Osteocyte (in vitro differentiated cells): ENCODE results near the gene CDK6. TPM values are rescaled to one million over a fixed set of nuclear protein-coding genes. Genes with fewer than 3 reads are reported as not detected.
A peak's percentile ranks its signal among the peaks of the same experiment; 100 is the strongest.

Experiments used
- DNase-seq: peaks from one replicate; pipeline ENCODE4 v3.0.0; 2021; ENCODE audit warnings: mixed read lengths; ENCODE audit not compliant: unreplicated experiment; ENCODE audit errors: extremely low spot score
- H3K27ac Mint-ChIP-seq: one replicate; pipeline ENCODE4 v1.8.0; 2021; ENCODE audit warnings: mild to moderate bottlenecking, mixed read lengths; ENCODE audit not compliant: unreplicated experiment
- H3K27me3 Mint-ChIP-seq: one replicate; pipeline ENCODE4 v1.8.0; 2021; ENCODE audit warnings: mixed read lengths; ENCODE audit not compliant: unreplicated experiment
- H3K36me3 Mint-ChIP-seq: one replicate; pipeline ENCODE4 v1.8.0; 2021; ENCODE audit warnings: mixed read lengths; ENCODE audit not compliant: unreplicated experiment
- H3K4me1 Mint-ChIP-seq: one replicate; pipeline ENCODE4 v1.8.0; 2021; ENCODE audit warnings: mixed read lengths; ENCODE audit not compliant: unreplicated experiment
- H3K4me3 Mint-ChIP-seq: one replicate; pipeline ENCODE4 v1.8.0; 2021; ENCODE audit warnings: mild to moderate bottlenecking, moderate library complexity, mixed read lengths; ENCODE audit not compliant: unreplicated experiment
- H3K9me3 Mint-ChIP-seq: one replicate; pipeline ENCODE4 v1.8.0; 2021; ENCODE audit warnings: mixed read lengths; ENCODE audit not compliant: unreplicated experiment
- CTCF ChIP-seq: fragments of 200-600 bp; sonication (generic); IDR thresholded peaks from 2 replicates; pipeline ENCODE4 v1.5.0; 2021; ENCODE audit warnings: antibody characterized with exemption, mild to moderate bottlenecking, moderate library complexity
- total RNA-seq: library from RNA; stranded (reverse); gene quantifications from 2 replicates; pipeline ENCODE4 v1.2.1, GENCODE V29; 2021

Gene CDK6
- total RNA-seq, 1 donor from 2014 or later = 53.6 TPM

DNA sequence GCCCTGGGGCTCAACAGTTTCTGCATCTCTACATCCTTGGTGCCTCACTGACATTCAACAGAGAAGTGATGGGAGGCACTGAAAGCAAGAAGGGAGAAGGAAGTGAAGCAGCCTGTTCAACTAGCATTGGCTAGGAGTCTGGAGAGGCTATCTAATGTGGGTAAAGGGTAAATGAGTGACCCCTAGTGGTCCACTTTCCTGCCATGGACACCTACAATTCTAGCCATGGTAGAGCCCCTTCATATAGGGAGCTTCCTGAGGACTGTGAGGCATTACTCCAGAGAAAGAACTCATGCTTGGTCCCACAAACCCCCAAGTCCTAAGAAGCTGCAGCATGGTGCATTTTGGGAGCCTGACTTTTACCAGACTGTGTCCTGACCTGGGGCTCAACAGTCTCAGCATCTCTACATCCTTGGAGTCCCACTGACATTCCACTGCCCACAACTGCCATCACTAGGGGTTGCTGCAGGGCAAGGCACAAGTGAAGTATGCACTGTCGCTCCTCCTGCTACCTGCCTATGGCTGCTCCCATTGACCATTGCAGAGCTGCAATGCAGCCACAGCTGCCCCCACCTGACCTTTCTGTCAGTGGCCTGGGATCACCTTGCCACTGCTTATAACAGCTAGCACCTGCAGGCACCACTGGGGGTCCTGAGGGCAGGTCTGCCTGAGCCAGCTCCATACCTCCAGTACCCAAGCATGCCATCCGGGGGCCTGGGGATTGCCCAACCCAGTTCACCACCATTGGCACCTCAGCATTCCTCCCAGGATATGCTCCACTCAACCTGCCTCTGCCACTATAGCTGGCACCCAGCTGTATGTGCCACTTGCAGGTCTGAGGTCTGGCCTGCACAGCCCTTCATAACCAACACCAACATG lies 44.1 kb upstream of the CDK6 start:
- Mint-ChIP-seq H3K9me3 (peaks cover 36% of the 10 kb centered on the region), H3K27ac (no peak overlapping the region), H3K4me1 (no peaks in the 10 kb centered on the region), H3K4me3 (no peak overlapping the region), H3K27me3 (no peaks in the 10 kb centered on the region), H3K36me3 (no peaks in the 10 kb centered on the region)
- no peak for DNase-seq
- TF ChIP-seq CTCF = peak; percentile 14

DNA sequence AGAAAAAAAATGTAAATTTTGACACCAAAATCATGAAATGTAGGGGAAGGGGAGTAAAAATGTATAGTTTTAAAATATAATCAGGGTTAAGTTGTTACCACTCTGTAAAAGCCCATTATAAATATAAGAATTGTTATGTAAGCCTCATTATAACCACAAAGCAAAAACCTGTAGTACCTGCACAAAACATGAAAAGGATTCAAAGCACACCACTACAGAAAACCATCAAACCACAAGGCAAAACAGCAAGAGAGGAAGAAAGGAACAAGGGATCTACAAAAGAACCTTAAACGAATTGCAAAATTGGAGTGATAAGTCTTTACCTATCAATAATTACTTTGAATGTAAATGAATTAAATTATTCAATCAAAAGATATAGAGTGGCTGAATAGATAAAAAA lies 41.0 kb upstream of the CDK6 start:
- H3K4me3 Mint-ChIP-seq = no peak overlapping the region
- H3K36me3 Mint-ChIP-seq = no peaks in the 10 kb centered on the region
- no peak for TF ChIP-seq CTCF
- H3K4me1 Mint-ChIP-seq = peaks cover 8% of the 10 kb centered on the region
- peaks cover 20% of the 10 kb centered on the region for H3K9me3 Mint-ChIP-seq
- H3K27me3 Mint-ChIP-seq = no peaks in the 10 kb centered on the region
- H3K27ac Mint-ChIP-seq = no peak overlapping the region
- DNase-seq = no peak

- peaks cover 8% of the 10 kb centered on the region for H3K4me1 Mint-ChIP-seq
- no peaks in the 10 kb centered on the region for H3K36me3 Mint-ChIP-seq
- peaks cover 16% of the 10 kb centered on the region for H3K9me3 Mint-ChIP-seq
- H3K27me3 Mint-ChIP-seq = no peaks in the 10 kb centered on the region
- no peak overlapping the region for H3K4me3 Mint-ChIP-seq
- DNase-seq = no peak
- H3K27ac Mint-ChIP-seq = no peak overlapping the region
- TF ChIP-seq CTCF = no peak
Observed at GRCh38 chr7:92876836-92877235, 40.5 kb upstream of the CDK6 start.

DNA sequence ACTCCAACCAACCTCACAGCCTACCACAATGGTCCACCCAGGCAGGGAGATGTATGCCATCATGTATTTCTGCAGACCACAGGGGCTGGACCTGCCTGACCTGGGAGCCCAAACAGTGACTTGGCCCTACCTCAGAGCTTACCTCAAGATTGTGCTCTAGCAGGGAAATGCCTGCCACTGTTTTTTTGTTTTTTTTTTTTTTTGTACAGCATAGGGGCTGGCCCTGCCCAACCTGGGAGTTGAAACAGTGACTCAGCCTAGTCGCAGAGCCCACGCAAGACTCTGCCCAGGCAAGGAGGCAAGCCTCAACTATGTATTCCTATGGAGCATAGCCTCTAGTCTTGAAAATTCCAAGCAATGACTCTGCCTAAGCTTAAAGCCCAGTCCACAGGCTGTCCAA lies 39.3 kb upstream of the CDK6 start:
- Mint-ChIP-seq H3K4me3 (no peak overlapping the region), H3K27ac (no peak overlapping the region), H3K4me1 (peaks cover 8% of the 10 kb centered on the region), H3K27me3 (no peaks in the 10 kb centered on the region), H3K36me3 (no peaks in the 10 kb centered on the region), H3K9me3 (peaks cover 10% of the 10 kb centered on the region)
- no peak for TF ChIP-seq CTCF
- no peak for DNase-seq

DNA sequence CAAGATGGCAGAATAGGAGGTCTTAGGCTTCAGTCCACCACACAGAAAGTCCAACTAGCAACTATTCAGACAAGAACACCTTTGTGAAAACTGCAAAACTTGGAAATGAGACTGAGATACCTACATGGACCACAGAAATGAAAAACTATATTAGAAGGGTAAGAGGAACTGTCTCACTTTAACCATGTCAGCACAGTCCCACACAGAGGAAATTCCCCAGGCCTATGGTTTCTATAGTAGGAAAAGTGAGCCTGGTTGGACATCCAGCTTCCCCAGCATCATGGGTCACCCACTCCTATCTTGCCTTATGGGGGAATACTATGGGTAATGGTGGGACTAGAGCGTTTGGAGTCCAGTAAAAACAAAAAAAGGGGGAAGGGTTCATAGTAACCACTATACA lies 38.8 kb upstream of the CDK6 start:
- Mint-ChIP-seq H3K36me3 (no peaks in the 10 kb centered on the region), H3K4me3 (no peak overlapping the region), H3K9me3 (peaks cover 10% of the 10 kb centered on the region), H3K27ac (no peak overlapping the region), H3K4me1 (peaks cover 8% of the 10 kb centered on the region), H3K27me3 (no peaks in the 10 kb centered on the region)
- DNase-seq = no peak
- no peak for TF ChIP-seq CTCF
